H1 (cell line): ENCODE data around the gene AKR1C3. TPM values are rescaled to one million over a fixed set of nuclear protein-coding genes. Genes with fewer than 3 reads are reported as not detected.

Source experiments
- CTCF ChIA-PET: fragments of 300-600 bp; sonication (Branson Sonifier 250); formaldehyde crosslinking; loops from one replicate; lab custom pipeline; 2021; ENCODE audit not compliant: partially characterized antibody; lab: Charles Lee
- POLR2A ChIA-PET: fragments of 300-600 bp; sonication (Branson Sonifier 250); formaldehyde crosslinking; loops from one replicate; lab custom pipeline; 2021; ENCODE audit warnings: inconsistent platforms; ENCODE audit not compliant: partially characterized antibody; lab: Charles Lee
- DNase-seq, 2 experiments: peaks; one replicate each; pipeline versions ENCODE4 v3.0.0 to v3.0.0-alpha.2; 2010 to 2022; ENCODE audit warnings: low spot score in 2 of 2, low read depth in 1 of 2, mixed read lengths in 1 of 2
- FAIRE-seq: peaks from 2 replicates; lab custom pipeline; 2011; peaks lifted over from hg19 to GRCh38; lab: Jason Lieb, UNC
- H2AFZ ChIP-seq: 2 replicates; pipeline ENCODE4 v1.8.1; 2012; ENCODE audit warnings: low read length, inconsistent platforms
- H2AK5ac ChIP-seq: 2 replicates; pipeline ENCODE4 v1.6.1; 2013; ENCODE audit warnings: low read depth, low read length
- H2BK120ac ChIP-seq: replicated peaks from 2 replicates; pipeline ENCODE3; 2013; ENCODE audit warnings: low read depth, low read length, inconsistent platforms
- H2BK12ac ChIP-seq: 2 replicates; pipeline ENCODE4 v1.6.1; 2013; ENCODE audit warnings: low read depth, low read length
- H2BK15ac ChIP-seq: 2 replicates; pipeline ENCODE4 v1.6.1; 2013; ENCODE audit warnings: low read length
- H2BK20ac ChIP-seq: 2 replicates; pipeline ENCODE4 v1.6.1; 2013; ENCODE audit warnings: low read length
- H2BK5ac ChIP-seq: 2 replicates; pipeline ENCODE4 v1.6.1; 2013; ENCODE audit warnings: low read depth, low read length
- H3K14ac ChIP-seq: 2 replicates; pipeline ENCODE4 v1.6.1; 2013; ENCODE audit warnings: inconsistent platforms; ENCODE audit not compliant: insufficient read length
- H3K18ac ChIP-seq: 2 replicates; pipeline ENCODE4 v1.6.1; 2013; ENCODE audit warnings: low read length; ENCODE audit errors: extremely low read depth
- H3K23ac ChIP-seq: 2 replicates; pipeline ENCODE4 v1.6.1; 2013; ENCODE audit warnings: inconsistent platforms; ENCODE audit not compliant: insufficient read length
- H3K23me2 ChIP-seq: 2 replicates; pipeline ENCODE4 v1.6.1; 2013; ENCODE audit warnings: low read depth, low read length
- H3K27ac ChIP-seq: 2 replicates; pipeline ENCODE4 v1.6.1; 2011; ENCODE audit warnings: low read depth, low read length, inconsistent platforms
- H3K27me3 ChIP-seq, 4 experiments: replicated peaks in 1 of 4; 1 replicate in 1 of 4; 2 replicates in 3 of 4; pipeline versions ENCODE4 v1.6.1 to v1.8.1; 2011 to 2013; ENCODE audit warnings: low read length in 3 of 4, mild to moderate bottlenecking in 3 of 4, inconsistent platforms in 2 of 4, mixed read lengths in 2 of 4, moderate library complexity in 1 of 4; ENCODE audit not compliant: control insufficient read depth in 3 of 4, insufficient read depth in 3 of 4; ENCODE audit errors: extremely low read depth in 1 of 4
- H3K36me3 ChIP-seq, 4 experiments: 2 replicates each; pipeline versions ENCODE4 v1.6.1 to v1.8.1; 2011 to 2013; ENCODE audit warnings: mild to moderate bottlenecking in 4 of 4, low read length in 3 of 4, moderate library complexity in 2 of 4, control low read depth in 1 of 4, inconsistent platforms in 1 of 4; ENCODE audit not compliant: insufficient read depth in 4 of 4, control insufficient read depth in 2 of 4
- H3K4ac ChIP-seq: replicated peaks from 2 replicates; pipeline ENCODE3; 2013; ENCODE audit warnings: low read length, low read depth, mixed read lengths, inconsistent platforms; ENCODE audit not compliant: insufficient read length
- H3K4me1 ChIP-seq, 4 experiments: replicated peaks in 1 of 4; 1 replicate in 1 of 4; 2 replicates in 3 of 4; pipeline versions ENCODE4 v1.6.1 to v1.8.1; 2011 to 2013; ENCODE audit warnings: low read length in 3 of 4, inconsistent platforms in 2 of 4, mixed read lengths in 1 of 4; ENCODE audit not compliant: insufficient read depth in 4 of 4, control insufficient read depth in 3 of 4
- H3K4me2 ChIP-seq, 2 experiments: 2 replicates each; pipeline versions ENCODE4 v1.6.1 to v1.8.1; 2011 to 2013; ENCODE audit warnings: low read depth in 2 of 2, low read length in 2 of 2, control low read depth in 1 of 2, inconsistent platforms in 1 of 2, mild to moderate bottlenecking in 1 of 2; ENCODE audit not compliant: insufficient read depth in 1 of 2
- H3K4me3 ChIP-seq, 4 experiments: fragments of 200-600, 300-600 bp in 1 of 4; sonication (generic), shearing (Covaris generic), sonication (Bioruptor Twin) in 1 of 4; 2 replicates each; pipeline versions ENCODE4 v1.5.1 to v1.8.1; 2011 to 2016; ENCODE audit warnings: low read length in 4 of 4, low read depth in 3 of 4, control low read depth in 2 of 4, inconsistent platforms in 2 of 4, mild to moderate bottlenecking in 2 of 4, mixed read lengths in 1 of 4, moderate library complexity in 1 of 4; ENCODE audit not compliant: insufficient read depth in 2 of 4; ENCODE audit errors: extremely low read depth in 1 of 4
- H3K56ac ChIP-seq: replicated peaks from 2 replicates; pipeline ENCODE3; 2013; ENCODE audit warnings: low read depth, mild to moderate bottlenecking, mixed read lengths, low read length, inconsistent platforms; ENCODE audit not compliant: insufficient read length
- H3K79me1 ChIP-seq: 2 replicates; pipeline ENCODE4 v1.6.1; 2013; ENCODE audit warnings: low read depth, low read length, control low read depth
- H3K79me2 ChIP-seq, 2 experiments: 2 replicates each; pipeline versions ENCODE4 v1.6.1 to v1.8.1; 2012 to 2013; ENCODE audit warnings: low read length in 2 of 2, mild to moderate bottlenecking in 2 of 2, inconsistent platforms in 1 of 2; ENCODE audit not compliant: insufficient read depth in 2 of 2, control insufficient read depth in 1 of 2
- H3K9ac ChIP-seq, 4 experiments: replicated peaks in 1 of 4; 1 replicate in 1 of 4; 2 replicates in 3 of 4; pipeline versions ENCODE4 v1.6.1 to v1.8.1; 2011 to 2013; ENCODE audit warnings: low read depth in 3 of 4, low read length in 3 of 4, control low read depth in 2 of 4, mild to moderate bottlenecking in 2 of 4, moderate library complexity in 2 of 4, inconsistent platforms in 1 of 4; ENCODE audit errors: extremely low read depth in 1 of 4
- H3K9me3 ChIP-seq, 2 experiments: 2 replicates each; pipeline versions ENCODE4 v1.6.1 to v1.8.1; 2012 to 2013; ENCODE audit warnings: mild to moderate bottlenecking in 2 of 2, moderate library complexity in 2 of 2, control low read depth in 1 of 2, inconsistent platforms in 1 of 2, low read depth in 1 of 2, low read length in 1 of 2, mixed read lengths in 1 of 2; ENCODE audit not compliant: insufficient read depth in 2 of 2
- H4K20me1 ChIP-seq, 2 experiments: replicated peaks in 1 of 2; 2 replicates each; pipeline versions ENCODE3 to v1.8.1; 2011 to 2013; ENCODE audit warnings: inconsistent platforms in 2 of 2, low read length in 2 of 2, mild to moderate bottlenecking in 1 of 2; ENCODE audit not compliant: insufficient read depth in 2 of 2, control insufficient read depth in 1 of 2
- H4K5ac ChIP-seq: 2 replicates; pipeline ENCODE4 v1.6.1; 2013; ENCODE audit warnings: low read length, low read depth, mixed read lengths, inconsistent platforms; ENCODE audit not compliant: insufficient read length
- H4K8ac ChIP-seq: 2 replicates; pipeline ENCODE4 v1.8.0; 2013; ENCODE audit warnings: mild to moderate bottlenecking, moderate library complexity, low read length, inconsistent platforms; ENCODE audit not compliant: insufficient read depth; ENCODE audit errors: extremely low read depth
- H4K91ac ChIP-seq: replicated peaks from 2 replicates; pipeline ENCODE3; 2013; ENCODE audit warnings: low read length, mixed read lengths, inconsistent platforms; ENCODE audit not compliant: insufficient read length
- JUN ChIP-seq: IDR thresholded peaks from 2 replicates; pipeline ENCODE4 v1.6.1; 2011; ENCODE audit warnings: low read depth, mild to moderate bottlenecking, improper control_type of control experiment, low read length
- POU5F1 ChIP-seq: IDR thresholded peaks from 2 replicates; pipeline ENCODE4 v1.6.1; 2011; ENCODE audit warnings: low read depth, mild to moderate bottlenecking, low read length, moderate library complexity
- RNF2 ChIP-seq: fragments of 200-900, 300-1000 bp; sonication (generic); IDR thresholded peaks from 2 replicates; pipeline ENCODE4 v1.7.1; 2016; ENCODE audit warnings: borderline replicate concordance, low read depth, mild to moderate bottlenecking, antibody characterized with exemption, low read length; ENCODE audit not compliant: poor library complexity, severe bottlenecking; ENCODE audit errors: missing control alignments
- SP2 ChIP-seq: IDR thresholded peaks from 2 replicates; pipeline ENCODE4 v1.6.1; 2012; ENCODE audit warnings: mild to moderate bottlenecking, low read length, inconsistent platforms
- SRF ChIP-seq: IDR thresholded peaks from 2 replicates; pipeline ENCODE4 v1.6.1; 2011; ENCODE audit warnings: mild to moderate bottlenecking, low read depth, low read length, moderate library complexity
- USF2 ChIP-seq: IDR thresholded peaks from 2 replicates; pipeline ENCODE4 v1.6.1; 2011; ENCODE audit warnings: low read length, improper control_type of control experiment
- WGBS, 2 experiments: shearing (Covaris generic) in 1 of 2; methylation state at CpG; one replicate each; pipeline versions ENCODE4 v1.1.6 to v1.1.7; 2013 to 2015; ENCODE audit warnings: low lambda C conversion rate in 2 of 2, mixed read lengths in 2 of 2, inconsistent platforms in 1 of 2, low coverage in 1 of 2, missing lambda C conversion rate in 1 of 2; ENCODE audit not compliant: insufficient replicate concordance in 2 of 2, insufficient coverage in 1 of 2, insufficient read length in 1 of 2; ENCODE audit errors: extremely low coverage in 1 of 2, missing lambda C conversion rate in 1 of 2; 5-methylcytosine and 5-hydroxymethylcytosine counted together
- polyA plus RNA-seq, 7 experiments: library from polyadenylated mRNA; depleted of rRNA in 3 of 7; stranded (reverse) in 5 of 7; unstranded in 2 of 7; fragments of >200 nt in 5 of 7; fragments of 200-250 nt in 2 of 7; gene quantifications; 1 replicate in 5 of 7; 2 replicates in 1 of 7; 4 replicates in 1 of 7; pipeline versions ENCODE4 v1.2.1 to v1.2.3, GENCODE V29; 2011 to 2013; ENCODE audit warnings: missing spikeins in 2 of 7, mixed read lengths in 2 of 7
- total RNA-seq: library from RNA; stranded (reverse); fragmentation: NEBNext Ultra II Directional; extraction: Animal tissue kit (Norgen Biotek cat#: 25700); gene quantifications from 2 replicates; pipeline ENCODE4 v1.2.1, GENCODE V29; 2021

AKR1C3 gene
- total and polyA plus RNA-seq, 2 of the 8 experiments (the other 6 are each of a cell fraction or from before 2014, with no cell fraction given): 4.6 to 6.9 TPM

GRCh38 chr10:5068274-5068984 lies 25.8 kb upstream of the AKR1C3 start:
- Histone ChIP-seq H3K27ac (no peak overlapping the region), H3K14ac (no peak overlapping the region), H4K5ac (no peak overlapping the region), H3K23ac (no peak overlapping the region), H2BK120ac (no peak overlapping the region), H3K36me3 (no peaks in the 10 kb centered on the region), H3K27me3 (no peaks in the 10 kb centered on the region), H3K4me3 (no peak overlapping the region), H2AFZ (peak overlapping the region; percentile 44; the same call in 1 of the 2 replicates), H2BK5ac (no peak overlapping the region), H3K79me2 (no peaks in the 10 kb centered on the region), H4K8ac (no peak overlapping the region), H3K79me1 (no peaks in the 10 kb centered on the region), H3K18ac (no peak overlapping the region; the same call in 1 of the 2 replicates), H3K4ac (no peak overlapping the region), H2BK15ac (no peak overlapping the region), H2BK20ac (no peak overlapping the region), H2BK12ac (no peak overlapping the region), H3K9ac (no peak overlapping the region), H4K20me1 (no peaks in the 10 kb centered on the region), H3K56ac (no peak overlapping the region), H2AK5ac (no peak overlapping the region), H4K91ac (no peak overlapping the region), H3K4me1 (peaks cover 0 to 7% (median 3%) of the 10 kb centered on the region in 4 experiments; a peak in 3 of 7 replicates), H3K23me2 (no peaks in the 10 kb centered on the region), H3K9me3 (peaks cover 15 to 20% of the 10 kb centered on the region in 2 experiments), H3K4me2 (no peak overlapping the region)
- DNase-seq: no peak
- CTCF ChIA-PET: no interaction called here
- POLR2A ChIA-PET: no interaction called here
- WGBS, 2 experiments: 89% methylated on average over 1 of the region's 1 CpG; no CpG with 5 or more reads in 1 of the 2 experiments
- no peak for TF ChIP-seq JUN
- TF ChIP-seq SRF: no peak
- TF ChIP-seq POU5F1: no peak
- TF ChIP-seq RNF2: no peak
- TF ChIP-seq SP2: no peak
- TF ChIP-seq USF2: no peak
- FAIRE-seq: no peak
